HG03342 (cell line): Measurements from ENCODE around the gene XRCC3.
"Not testable (repeated sequence)": the region's sequence is repeated elsewhere in the genome, so short reads cannot be mapped to it uniquely, and the experiment has no call there.

Experiments
- ATAC-seq: cut with Tn5 transposase; IDR thresholded peaks from one replicate; pipeline ENCODE4 v1.9.1; 2021; ENCODE audit warnings: mild to moderate bottlenecking, moderate library complexity; ENCODE audit not compliant: unreplicated experiment

XRCC3 gene

GRCh38 chr14:103671911-103672310 lies 43.3 kb downstream of the XRCC3 start:
- no peak for ATAC-seq

GRCh38 chr14:103669370-103669769 lies 45.9 kb downstream of the XRCC3 start:
- no peak for ATAC-seq

DNA sequence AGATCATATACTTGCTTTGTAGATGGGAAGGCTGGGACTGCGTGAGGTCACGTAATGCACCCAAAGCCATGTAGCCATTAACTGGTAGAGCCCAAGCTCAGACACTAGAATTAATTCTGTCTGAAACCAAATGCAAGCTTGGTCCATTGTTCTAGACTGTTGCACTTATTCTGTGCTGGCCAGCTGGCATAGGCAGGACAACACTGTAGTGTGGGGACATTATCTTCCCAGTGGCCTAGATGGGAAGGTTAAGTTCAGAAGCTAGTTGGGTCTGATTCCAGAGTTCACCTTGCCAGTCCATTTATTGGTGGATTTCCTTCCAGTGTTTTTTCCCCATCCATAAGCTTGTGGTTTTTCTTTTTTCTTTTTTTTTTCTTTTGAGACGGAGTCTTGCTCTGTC lies 47.1 kb downstream of the XRCC3 start:
- ATAC-seq = no peak

- ATAC-seq = no peak
Measured at GRCh38 chr14:103667671-103668070, 47.6 kb downstream of the XRCC3 start.

- ATAC-seq = no peak
Measured at GRCh38 chr14:103663506-103663905, 51.7 kb downstream of the XRCC3 start.

GRCh38 chr14:103662591-103662990 lies 52.7 kb downstream of the XRCC3 start:
- ATAC-seq = no peak

DNA sequence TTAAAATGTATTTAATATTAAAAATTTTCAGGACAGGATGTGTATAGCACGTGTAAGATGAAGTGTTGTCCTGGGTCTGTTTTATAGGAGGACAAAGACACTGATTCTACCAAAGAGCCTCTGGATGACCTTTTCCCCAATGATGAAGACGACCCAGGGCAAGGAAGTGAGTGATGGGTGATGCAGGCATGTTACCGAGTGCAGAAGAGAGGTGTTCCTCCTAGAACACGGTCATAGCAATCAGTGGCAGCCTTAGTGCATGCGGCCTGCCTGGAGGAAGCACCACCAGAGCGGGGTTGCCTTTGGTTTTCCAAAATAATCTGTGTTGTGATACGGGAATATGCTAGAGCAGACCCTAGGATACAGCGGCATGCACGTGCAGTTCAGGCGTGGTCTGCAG lies 53.2 kb downstream of the XRCC3 start:
- no peak for ATAC-seq

DNA sequence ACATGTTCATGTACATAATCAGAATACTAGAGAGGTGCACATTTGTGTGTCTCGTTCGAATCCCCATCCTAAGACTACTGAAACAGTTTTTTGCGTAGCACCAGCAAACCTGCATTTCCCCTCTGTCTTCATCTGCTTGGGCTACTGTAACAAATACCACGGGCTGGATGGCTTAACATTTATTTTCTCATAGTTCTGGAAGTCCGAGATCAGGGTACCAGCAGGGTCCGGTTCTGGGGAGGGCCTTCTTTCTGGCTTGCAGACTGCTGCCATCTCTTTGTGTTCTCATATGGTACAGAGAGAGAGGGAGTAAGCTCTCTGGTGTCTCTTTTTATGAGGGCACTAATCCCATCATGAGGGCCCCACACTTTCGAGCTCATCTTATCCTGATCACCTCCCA lies 55.6 kb downstream of the XRCC3 start:
- no peak for ATAC-seq

- ATAC-seq = no peak
Measured at GRCh38 chr14:103657471-103657870, 57.8 kb downstream of the XRCC3 start.

GRCh38 chr14:103656756-103657133 lies 58.5 kb downstream of the XRCC3 start:
- ATAC-seq = no peak

DNA sequence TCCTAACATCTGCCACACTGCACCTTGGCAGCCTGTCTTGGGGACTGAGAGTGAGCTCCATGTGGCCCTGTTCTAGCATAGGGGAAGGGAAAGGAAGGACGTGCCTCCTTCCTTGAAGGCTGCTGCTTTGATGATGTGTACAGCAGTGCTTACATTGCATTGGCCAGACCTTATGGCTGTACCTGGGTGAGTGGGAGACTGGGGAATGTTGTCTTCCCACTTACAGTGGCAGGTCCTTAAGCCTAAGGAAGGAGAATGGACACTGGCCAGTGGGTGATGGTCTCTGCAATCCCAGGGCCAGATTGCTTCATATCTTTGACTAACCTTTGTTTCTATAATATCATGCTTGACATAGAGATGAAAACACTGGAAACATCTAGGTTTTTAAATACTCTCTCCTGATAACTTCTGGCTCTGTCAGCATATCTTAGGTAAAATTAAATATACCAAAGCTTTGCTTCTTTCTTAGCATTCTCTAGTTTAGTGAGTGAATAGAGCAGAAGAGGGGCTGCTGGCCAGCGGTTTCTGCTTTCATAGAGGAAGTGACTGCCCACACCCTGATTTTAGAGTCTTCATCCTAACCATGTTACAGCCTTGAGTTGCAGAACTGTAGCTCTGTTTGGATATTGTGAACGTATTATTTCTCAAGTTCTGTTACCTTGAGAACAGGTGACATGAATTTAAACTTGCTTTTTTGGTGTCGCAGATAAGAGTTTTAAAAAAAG lies 59.1 kb downstream of the XRCC3 start:
- no peak for ATAC-seq

DNA sequence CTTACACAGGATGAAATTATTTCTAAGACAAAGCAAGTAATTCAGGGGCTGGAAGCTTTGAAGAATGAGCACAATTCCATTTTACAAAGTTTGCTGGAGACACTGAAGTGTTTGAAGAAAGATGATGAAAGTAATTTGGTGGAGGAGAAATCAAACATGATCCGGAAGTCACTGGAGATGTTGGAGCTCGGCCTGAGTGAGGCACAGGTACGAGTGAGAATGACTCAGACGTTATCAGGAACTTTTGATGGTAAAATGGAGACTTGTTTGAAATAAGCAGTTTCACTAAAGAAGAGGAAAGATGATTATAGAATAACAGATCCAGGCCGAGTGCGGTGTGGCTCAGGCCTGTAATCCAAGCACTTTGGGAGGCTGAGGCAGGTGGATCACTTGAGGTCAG lies 60.6 kb downstream of the XRCC3 start:
- ATAC-seq = no peak

GRCh38 chr14:103653805-103654204 lies 61.4 kb downstream of the XRCC3 start:
- ATAC-seq = no peak

DNA sequence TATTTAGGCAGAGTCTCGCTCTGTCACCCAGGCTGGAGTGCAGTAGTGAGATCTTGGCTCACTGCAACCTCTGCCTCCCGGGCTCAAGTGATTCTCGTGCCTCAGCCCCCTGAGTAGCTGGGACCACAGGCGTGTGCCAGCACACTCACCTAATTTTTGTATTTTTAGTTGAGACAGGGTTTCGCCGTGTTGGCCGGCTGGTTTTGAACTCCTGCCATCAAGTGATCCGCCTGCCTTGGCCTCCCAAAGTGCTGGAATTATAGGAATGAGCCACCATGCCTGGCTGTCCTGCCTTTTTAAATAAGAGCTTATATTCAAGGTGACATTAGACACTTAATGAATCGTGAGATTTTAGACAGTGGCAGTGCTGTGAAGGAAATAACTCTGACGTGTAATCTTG lies 61.9 kb downstream of the XRCC3 start:
- ATAC-seq = not testable (repeated sequence)

DNA sequence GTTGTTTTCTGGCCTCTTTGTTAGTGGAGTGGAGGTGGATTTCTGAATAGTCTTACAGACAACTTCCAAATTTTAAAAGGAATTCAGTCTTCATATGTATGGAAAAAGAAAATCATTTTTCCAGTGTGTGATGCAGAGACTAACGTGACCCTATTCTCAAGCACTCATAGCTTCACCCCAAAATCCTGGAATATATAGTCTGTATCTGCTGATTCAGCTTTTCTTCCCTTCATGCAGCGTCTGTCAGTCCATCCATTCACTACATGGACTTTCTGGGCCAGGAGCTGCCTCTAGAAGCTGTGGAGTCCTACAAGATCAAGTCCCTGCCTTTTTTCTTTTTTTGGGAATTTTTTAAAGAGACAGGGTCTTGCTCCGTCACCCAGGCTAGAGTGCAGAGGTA lies 62.4 kb downstream of the XRCC3 start:
- ATAC-seq = no peak

DNA sequence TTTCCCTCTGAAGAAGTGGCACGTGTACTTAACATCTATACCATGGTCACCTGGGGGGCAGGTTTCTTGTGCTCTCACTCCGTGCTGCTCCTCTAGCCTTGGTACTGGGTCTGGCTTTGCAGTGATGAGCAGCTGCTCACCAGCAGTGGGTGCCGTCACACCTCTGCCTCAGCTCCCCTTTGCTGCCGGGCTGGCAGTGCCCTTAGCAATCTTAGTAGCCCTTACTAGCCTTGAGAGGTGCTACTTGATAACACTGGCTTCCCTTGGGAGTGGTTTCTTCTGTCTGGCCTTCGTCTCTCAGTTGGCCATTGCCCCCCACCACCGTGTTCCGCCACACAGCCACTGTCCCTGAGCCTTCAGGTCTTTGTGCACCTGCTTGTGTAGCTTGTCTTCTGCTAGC lies 63.7 kb downstream of the XRCC3 start:
- no peak for ATAC-seq

DNA sequence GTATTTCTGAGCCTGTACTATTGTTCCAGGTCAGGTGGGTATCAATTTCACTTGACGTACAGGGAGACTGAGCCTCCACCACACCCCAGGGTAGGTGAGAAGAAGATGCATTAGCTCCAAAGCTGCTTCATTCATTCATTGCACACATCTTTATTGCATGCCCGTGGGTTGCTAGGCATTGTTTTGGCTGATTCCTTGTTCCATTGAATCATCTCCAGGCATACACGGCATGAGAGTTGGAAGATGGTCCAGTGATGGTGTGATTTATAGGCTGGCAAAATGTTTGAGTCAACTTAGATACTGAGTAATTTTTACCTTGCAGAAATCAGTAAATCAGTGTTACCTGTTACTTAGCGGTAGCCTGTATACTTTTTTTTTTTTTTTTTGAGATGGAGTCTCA lies 65.0 kb downstream of the XRCC3 start:
- ATAC-seq = no peak

DNA sequence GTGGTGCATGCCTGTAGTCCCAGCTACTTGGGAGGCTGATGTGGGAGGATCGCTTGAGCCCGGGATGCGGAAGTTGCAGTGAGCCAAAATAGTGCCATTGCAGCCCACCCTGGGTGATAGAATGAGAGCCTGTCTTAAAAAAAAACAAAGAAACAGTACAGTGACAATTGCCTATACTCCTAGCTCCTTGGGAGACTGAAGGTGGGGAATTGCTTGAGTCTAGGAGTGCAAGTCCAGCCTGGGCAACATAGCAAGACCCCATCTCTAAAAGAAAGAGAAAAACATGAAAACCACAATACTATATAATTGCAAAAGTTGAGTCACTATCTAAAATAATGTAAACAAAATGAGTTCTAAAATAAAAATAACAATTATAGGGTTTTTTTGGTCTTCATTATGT lies 66.2 kb downstream of the XRCC3 start:
- ATAC-seq = no peak
